Tibial nerve (tissue), 4 donors: ENCODE results near the gene TMEM47.

Experiments
- EP300 ChIP-seq, 2 donors: sonication (generic); formaldehyde crosslinking; IDR thresholded peaks; one replicate each; pipeline ENCODE4 v1.6.1; 2017; ENCODE audit warnings: antibody characterized with exemption in 2 of 2, mild to moderate bottlenecking in 1 of 2
- POLR2A ChIP-seq, 2 donors: fragments of 450-650 bp; IDR thresholded peaks; one replicate each; pipeline ENCODE4 v1.6.1; 2017; ENCODE audit warnings: antibody characterized with exemption in 2 of 2, mild to moderate bottlenecking in 2 of 2, moderate library complexity in 2 of 2
- TF ChIP-seq, protein P1 (sequence below), 5 experiments: fragments of 200-600 bp in 3 of 5; fragments of 450-650 bp in 2 of 5; sonication (generic) in 3 of 5; IDR thresholded peaks; one replicate each; pipeline ENCODE4 v1.5.1; 2016 to 2019; ENCODE audit warnings: antibody characterized with exemption in 5 of 5, mild to moderate bottlenecking in 3 of 5, moderate library complexity in 2 of 5

- TF ChIP-seq, protein P1, sequence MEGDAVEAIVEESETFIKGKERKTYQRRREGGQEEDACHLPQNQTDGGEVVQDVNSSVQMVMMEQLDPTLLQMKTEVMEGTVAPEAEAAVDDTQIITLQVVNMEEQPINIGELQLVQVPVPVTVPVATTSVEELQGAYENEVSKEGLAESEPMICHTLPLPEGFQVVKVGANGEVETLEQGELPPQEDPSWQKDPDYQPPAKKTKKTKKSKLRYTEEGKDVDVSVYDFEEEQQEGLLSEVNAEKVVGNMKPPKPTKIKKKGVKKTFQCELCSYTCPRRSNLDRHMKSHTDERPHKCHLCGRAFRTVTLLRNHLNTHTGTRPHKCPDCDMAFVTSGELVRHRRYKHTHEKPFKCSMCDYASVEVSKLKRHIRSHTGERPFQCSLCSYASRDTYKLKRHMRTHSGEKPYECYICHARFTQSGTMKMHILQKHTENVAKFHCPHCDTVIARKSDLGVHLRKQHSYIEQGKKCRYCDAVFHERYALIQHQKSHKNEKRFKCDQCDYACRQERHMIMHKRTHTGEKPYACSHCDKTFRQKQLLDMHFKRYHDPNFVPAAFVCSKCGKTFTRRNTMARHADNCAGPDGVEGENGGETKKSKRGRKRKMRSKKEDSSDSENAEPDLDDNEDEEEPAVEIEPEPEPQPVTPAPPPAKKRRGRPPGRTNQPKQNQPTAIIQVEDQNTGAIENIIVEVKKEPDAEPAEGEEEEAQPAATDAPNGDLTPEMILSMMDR (IDR thresholded peaks at IDR 0.05) = no peak
- TF ChIP-seq POLR2A (IDR thresholded peaks at IDR 0.05) = no peak
- TF ChIP-seq EP300 (IDR thresholded peaks at IDR 0.05) = no peak
These were observed 58.7 kb downstream of the TMEM47 start for GRCh38 chrX:34598362-34598761.
